Activated CD8-positive, alpha-beta memory T cell treated with anti-CD3 and anti-CD28 coated beads for 24 hours (primary cell): Measurements from ENCODE around the gene TMEM107.

ENCODE experiments used
- DNase-seq: peaks from one replicate; pipeline ENCODE4 v3.0.0-alpha.2; 2020

Gene TMEM107

DNA sequence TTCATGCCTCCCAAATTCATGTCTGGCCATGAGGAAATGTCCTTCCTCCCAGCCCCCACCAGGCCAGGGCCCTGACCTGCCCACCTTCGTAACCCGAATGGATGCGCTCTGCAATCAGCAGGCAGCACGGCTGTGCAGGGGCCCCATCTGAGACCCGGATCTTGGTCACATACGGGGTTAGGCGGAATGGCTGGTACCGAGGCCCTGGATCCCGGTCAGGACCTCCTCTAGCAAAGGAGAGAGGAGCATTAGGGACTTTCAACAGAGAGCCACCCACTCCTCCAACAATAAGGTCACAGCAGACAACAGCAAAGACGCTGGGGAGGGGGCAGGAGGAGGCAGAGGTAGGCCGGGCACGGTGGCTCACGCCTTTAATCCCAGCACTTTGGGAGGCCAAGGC is 27.6 kb downstream of the TMEM107 start:
- no peak for DNase-seq

DNA sequence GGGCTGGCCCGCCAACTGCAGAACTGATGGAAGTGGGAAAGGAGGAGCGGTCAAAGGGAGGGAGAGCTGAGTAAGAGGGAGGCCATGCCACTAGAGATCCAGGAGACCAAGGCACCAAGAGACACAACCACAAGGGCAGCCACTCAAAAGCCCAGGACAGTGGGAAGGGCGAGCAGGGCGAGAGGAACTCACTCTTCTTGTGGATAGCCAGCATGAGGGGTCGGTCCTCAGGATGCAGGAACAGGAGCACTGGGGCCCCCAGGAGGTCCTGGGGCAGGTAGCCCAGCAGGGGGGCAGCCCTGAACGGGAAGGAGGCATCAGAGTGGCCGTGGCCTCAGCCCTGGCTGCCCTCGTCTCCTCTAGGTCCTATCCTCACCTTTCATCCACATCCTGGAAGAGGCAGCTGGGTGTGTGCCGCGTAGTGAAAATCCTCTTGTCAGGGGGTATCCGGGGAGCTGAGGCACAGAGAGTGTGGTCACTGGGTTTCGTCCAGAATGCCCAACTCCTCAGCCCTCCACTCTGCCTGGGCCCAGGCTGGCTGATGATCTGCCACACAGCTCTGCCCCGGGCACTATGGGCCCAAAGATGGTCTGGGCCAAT is 28.3 kb downstream of the TMEM107 start:
- no peak for DNase-seq

DNA sequence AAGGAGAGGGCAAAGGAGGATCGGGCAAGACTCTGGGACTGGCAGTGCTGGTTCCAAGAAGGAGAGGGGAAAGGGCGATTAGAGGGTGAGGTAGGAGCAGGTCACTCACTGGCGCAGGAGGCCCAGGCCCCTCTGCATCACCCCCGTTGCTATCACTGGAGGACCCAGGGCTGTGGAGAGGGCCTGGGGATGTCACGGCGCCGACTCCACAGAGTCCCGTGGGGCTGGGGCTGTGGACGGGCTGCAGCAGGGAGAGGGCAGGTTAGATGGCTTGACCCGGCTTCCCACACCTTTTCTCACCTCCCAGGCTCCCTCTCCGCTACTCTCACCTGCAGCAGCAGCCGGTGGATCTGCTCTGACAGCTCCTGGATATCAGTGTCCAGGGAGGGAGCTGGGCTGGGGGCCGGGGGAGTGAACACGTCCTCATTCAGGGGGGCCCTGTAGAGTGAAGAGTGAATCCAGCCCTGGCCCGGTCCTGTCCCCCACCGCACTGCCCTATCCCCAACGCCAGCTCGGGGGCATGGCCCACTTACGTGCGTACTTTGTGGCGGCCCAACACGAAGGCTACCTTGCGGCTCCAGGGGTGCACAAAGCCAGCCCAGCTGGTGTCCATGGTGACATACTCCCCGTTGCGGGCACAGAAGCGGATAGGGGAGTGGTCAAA is 28.9 kb downstream of the TMEM107 start:
- DNase-seq = no peak

DNA sequence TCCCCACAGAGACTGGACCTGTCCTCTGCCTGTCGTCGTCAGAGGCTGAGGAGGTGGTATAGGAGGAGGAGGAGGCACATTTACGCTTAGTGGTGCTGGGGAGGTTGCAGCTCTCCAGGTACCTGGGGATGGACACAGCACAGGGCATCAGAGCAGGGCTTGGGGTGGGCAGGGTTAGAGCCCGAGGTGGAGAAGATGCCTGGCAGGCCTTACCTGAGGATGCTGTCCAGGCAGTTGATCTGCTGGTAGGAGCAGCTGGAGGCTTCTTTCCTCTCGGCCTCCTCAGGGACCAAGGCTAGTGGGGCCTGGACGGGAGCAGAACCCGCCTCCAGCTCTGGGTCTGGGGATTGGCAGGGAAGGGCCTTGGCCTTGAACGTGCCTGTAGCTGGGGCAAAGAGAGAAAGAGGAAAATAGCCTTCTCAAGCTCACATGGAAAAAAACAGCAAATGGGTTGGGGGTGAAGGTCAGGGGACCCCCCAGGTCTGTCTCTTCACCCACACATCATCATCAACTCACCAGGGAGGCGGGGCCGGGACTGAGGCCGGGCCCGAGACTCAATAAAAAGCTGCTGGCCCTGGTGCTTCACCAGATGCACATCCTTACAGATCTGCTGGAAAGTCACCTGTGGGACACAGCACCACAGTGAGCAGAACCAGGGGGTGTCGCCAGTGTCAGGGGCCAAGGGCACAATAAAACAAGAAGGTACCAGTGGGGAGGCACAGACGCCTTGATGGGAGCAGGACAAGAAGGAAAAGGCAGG is 29.6 kb downstream of the TMEM107 start:
- DNase-seq = no peak

DNA sequence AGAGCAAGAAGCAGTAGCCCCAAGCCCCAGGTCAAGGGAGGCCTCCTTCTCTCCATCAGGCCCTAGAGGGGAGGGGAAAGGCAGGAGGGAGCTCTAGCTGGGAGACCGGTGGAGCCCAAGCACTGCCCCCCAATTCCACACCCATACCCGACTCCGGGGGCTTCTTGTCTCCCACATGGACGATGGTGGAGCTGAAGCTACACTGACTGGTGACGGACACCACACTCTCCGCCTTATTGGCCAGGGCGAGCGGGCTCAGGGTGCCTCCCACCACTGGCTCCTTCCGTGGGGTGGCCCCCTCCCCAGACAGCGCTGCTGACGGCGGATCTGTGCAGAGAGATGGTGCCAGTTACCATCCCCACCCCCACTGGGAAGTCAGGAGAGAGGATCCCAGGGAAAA is 30.4 kb downstream of the TMEM107 start:
- no peak for DNase-seq

DNA sequence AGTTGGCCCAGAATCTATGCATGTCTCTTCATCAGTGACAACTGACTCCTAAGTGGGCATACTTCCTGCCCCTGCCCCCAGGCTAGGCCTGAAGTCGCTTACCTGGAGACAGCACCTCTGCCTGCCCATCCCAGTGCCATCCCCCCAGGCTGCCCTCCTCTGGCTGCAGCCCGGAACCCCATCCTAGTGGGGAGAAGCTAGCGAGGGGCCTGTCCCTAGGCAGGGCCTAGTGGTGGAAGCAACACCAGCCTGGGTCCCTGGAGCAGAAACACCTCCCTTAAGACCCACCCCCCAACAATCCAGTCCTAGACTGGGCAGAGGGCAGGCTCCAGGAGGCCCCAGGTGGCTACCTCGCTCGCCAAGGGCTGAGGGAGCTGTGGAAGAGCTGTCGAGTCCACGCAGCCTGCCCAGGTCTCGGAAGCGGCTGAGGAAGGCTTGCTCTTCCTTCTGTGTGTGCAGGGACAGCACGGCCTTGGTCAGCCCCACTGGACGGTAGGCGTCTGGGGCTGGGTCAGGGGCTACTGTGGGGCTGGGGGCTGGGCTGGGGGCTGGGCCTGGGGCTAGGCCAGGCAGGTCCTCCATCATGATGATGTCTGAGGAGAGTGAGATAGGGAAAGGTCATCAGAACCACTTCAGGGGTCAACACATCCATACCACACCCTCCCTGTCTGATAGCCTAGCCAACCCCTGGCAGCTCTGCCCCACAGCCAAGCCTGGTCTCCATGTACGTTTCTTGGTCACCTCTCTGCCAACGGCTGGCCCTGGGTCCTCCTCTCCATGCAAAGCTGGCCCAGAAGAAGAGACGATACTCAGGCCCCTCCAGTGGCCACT is 31.6 kb downstream of the TMEM107 start:
- DNase-seq = no peak

DNA sequence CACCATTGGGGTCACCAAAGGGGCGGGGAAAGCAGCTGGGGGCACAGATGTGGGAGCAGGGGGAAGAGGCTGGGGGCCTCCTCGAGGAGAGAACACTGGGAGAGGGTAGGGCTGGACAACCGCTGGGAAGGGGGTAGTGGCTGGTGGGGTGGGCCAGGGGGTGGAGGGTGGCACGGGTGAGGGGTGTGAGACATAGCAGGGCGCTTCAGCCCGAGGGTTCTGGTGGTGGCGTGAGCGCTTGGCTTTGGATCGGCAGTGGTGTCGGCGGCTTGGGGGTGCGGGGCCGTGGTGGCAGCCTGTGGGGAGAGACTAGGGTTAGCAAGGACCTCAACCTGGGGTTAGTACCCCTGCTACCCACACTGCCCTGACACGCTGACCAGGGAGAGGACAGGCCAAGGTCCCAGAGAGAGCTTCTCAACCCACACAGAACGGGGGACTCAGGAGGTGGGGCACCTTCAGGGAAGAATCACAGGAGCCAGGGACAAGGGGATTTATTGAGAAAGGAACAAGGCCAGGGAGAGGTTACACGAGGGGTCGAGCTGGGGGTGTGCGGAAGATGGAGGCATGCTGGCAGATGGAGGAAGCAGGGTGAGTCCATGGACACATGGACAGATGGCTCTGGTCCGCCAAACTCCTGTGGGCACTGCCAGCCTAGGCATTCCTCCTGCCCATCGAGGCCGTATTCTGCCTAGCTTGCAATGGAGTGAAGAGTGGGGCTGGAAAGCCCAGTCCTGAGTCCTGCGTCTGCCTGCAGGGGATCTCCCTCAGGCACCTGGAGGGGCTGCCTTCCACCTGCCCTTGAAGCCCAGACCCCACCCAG is 32.4 kb downstream of the TMEM107 start:
- no peak for DNase-seq

DNA sequence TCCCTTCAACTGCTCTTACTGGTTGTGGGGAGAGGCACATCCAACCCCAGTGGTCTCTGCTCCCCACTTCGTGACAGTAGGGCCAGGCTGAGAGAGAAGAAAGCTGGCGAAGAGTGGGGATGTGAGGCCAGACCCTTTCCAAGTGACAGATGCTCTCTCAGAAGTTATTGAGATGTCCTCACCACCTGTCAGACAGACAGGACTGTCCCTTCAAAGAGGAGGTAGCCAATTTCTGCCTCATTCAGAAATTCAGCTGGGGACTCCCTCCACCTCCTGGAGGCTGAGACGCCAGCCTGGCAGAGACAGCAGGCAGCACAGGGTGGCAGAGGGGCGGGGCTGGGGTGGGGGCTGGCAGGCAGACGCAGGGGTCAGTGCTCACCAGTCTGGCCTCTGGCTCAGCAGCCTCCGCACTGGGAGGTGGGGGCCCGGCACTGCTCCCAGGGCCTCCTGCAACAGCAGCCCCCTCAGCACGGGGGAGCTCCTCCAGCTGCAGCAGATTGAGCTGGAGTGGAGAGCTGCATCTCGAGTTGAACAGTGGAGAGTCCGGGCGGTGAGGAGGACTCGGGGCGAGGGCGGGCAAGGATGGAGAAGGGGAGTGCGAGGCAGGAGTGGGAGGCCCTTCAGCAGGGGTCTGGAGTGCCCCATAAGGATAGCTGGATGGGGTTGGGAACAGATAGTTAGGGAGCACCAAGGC is 33.1 kb downstream of the TMEM107 start:
- no peak for DNase-seq

DNA sequence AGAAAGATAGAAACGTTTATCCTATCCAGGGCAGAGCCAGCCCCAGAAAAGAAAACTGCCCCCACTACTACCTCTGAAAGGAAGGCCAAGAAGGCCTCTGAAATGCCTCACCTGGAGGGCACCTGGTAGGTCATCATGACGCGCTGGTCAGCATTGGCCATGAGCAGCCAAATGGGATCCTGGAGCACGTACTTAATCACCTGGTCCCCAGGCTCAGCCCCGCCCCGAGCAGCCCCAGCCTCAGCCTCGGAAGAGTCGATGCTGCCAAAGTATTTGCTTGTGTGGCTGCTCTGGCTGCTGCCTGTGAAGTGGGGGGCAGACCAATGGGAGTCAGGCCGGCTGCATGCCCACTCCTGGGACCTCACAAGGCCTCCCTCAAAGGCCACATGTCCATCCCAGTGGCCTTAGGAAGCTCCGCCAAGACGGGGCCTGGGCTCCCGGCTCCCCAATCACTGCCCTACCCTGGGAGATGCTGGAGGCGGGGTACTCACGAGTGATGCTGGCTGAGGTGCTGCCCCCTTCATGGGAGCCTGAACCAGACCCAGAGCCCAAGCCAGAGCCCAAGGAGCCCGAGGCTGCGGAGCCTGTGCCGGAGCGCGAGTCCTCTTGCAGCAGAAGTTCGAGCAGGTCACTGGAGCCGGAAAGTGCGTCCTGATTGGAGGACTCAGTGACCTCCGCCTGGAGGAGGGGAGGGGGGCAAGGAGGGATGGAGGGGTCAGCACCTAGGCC is 33.9 kb downstream of the TMEM107 start:
- DNase-seq = no peak

DNA sequence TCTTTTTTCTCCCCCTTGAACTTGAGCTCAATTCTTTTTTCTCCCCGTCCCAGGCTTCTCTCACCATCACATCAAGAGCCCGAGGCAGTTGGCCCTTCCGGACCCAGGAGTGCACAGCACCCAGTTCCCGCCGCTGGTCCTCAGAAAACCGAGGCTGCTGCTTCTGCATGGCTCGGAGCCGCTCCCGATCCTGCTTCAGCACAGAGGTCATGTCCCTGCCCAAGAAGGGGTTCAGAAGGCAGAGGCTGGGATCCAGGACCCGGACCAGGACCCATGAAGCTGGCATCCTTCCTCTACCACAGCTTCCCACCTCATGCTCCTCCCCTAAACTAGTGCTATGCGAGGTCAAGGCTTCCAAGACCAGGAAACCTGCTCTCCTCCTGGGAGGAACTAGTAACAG is 34.4 kb downstream of the TMEM107 start:
- DNase-seq = no peak

DNA sequence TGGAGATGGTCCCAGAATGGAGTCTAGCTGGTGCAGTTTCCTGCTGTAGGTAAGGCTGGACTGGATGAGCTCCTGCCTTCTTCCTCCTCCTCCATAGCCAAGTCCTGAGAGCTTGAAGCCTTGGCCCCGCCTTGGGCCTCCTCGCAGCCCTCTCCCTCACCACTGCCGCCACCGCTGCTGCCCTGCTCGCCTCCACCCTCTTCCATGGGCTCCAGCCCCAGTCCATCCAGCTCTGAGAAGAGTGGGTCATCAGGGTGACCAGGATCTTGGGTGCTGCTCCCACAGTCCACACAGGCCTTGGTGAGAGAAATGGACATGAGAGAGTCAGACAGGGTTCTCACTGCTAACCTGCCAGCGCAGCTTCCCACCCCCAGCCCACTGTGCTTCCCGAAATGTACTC is 35.1 kb downstream of the TMEM107 start:
- DNase-seq = no peak

DNA sequence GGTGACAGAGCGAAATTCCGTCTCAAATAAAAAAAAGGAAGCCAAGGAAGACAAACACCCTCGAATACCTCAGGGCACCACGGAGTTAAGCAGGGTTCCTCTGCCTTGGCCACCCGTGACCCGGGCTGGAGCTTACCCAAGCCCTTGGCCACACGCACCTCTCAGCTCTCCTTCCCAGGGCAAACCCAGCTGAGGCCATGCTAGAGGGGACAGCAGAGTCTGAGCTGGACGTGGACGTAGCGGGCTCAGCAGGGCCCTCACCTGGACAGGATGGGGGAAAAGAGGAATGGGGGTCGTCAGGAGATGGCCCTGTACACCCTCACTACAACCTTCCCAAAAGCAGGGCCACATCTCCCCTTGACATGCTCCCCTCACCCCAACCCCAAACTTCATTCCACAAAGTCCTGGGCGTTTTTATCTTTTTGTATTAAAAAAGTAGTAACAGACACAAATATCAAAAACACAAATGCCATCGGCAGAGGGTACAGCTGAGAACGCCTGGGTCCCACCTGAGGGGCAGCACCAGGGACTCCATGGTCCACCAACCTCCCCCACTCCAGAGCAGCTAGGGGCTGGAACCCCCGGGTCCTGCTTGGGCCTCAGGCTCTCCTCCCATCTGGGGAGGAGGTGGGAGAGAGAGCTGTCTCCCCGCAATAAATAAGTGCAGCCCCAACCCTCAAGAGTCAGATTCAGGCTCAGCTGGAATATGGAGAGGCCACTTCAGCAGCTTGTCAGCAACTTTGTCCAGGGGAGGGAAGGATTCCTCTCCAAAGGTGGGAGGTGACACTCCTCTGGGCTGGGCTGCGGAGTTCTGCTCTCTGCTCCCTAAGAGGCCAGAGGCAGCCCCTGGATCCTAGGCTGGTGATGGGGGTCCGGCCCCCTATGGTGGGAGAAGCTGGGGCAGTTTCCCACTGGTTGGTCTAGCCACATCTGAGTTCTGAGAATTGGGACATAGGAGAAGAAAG is 35.8 kb downstream of the TMEM107 start:
- DNase-seq = no peak

DNA sequence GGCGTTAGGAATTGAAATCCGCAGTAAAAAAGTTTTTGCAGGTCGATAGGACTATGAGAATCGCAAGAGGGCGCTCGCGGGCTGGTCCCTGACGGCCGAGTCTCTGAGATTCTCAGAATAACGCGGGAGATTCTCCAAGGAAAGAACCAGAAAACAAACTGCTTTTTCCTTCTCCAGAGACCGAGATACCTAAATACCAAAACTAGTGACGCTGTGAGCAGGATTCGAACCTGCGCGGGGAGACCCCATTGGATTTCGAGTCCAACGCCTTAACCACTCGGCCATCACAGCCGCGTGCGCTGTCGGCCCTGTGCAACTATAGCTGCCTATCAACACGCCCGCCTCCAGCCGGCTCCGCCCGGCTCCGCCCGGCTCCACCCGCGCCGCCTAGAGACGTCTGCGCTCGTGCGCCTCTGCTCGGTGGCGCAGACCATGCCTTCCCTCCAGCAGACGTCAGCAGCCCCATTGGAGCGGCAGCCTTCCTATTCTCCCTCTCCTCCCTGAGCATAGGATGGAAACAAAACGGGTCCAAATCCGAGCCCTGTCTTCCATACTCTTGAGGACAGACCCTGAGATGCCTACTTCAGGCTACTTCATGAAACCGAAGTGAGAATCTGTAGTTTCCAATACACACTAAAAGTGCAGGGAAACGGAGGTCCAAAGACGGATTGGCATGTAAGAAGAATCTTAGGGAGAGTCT is 37.4 kb downstream of the TMEM107 start:
- peak; percentile 100 for DNase-seq

DNA sequence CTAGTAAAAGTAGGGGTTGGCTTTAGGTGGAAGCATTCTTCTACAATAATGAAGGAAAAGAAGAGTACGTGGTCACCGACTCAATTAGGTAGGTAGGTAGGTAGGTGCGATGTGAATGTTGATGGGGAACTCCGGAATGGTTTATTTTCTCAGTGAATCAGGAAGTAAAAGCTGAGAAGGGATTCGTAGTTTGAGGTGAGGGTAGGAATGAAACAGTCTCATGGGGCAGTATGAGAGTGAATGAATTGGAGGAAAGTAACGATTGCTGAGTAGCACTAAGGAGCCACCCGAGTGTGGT is 37.9 kb downstream of the TMEM107 start:
- DNase-seq = no peak

DNA sequence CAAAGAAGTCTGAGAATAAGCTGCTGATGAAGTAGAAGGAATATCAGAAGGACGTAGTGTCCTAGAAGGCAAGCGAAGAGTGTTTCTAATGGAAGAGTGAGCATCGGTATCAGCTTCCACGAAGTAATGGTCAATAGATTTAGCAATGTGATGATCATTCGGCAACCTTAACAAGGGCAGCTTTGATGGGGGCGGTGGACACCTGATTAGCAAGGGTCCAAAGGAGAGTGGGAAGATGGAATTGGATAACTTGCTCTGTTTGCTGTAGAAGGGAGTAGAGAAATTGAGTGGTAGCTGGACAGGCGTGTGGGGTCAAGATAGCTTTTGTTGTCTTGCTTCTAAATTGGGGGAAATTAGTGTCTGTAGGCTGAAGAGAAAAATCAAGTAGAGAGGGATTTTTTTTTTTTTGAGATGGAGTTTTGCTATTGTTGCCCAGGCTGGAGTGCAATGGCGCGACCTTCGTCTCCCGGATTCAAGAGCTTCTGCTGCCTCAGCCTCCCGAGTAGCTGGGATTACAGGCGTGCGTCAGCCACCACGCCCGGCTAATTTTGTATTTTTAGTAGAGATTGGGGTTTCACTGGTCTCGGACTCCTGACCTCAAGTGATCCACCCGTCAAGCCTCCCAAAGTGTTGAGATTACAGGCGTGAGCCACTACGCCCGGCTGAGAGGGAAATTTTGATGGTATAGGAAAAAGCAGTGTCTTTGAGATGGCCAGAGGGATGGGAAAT is 38.4 kb downstream of the TMEM107 start:
- DNase-seq = no peak

DNA sequence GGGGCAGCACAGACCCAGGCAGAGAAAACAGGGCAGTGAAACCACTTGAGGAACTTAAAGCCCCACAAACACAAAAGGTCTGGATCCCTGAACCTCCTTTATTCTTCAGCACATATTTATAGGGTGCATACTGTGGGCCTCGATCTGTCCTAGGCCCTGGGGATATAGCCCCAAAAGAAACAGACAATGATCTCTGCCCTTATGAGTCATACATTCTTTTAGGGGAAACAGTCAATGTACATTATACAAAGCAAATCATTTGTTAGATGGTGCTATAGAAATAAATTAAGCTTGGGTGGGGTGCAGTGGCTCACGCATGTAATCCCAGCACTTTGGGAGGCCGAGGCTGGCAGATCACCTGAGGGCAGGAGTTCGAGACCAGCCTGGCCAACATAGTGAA is 42.2 kb downstream of the TMEM107 start:
- DNase-seq = no peak

DNA sequence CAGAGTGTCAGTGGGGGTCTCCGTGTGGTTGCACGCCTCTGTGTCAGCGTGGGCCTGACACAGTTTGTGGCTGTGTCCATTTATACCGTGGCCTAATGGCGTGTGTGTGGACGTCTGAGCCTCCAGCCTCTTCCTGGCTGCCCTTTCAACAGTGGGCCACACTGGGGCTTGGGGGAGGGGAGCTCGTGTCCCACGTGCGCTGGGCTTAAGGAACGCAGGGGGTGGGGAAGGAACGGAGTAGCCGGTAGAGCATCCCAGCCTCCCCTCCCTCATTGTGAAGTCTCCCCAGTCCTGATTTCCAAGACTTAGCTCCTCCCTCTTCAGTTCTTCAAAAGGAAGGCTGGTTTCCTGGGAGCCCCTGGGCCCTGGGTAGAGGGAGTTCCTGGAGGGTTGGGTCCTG is 42.8 kb downstream of the TMEM107 start:
- DNase-seq = no peak

DNA sequence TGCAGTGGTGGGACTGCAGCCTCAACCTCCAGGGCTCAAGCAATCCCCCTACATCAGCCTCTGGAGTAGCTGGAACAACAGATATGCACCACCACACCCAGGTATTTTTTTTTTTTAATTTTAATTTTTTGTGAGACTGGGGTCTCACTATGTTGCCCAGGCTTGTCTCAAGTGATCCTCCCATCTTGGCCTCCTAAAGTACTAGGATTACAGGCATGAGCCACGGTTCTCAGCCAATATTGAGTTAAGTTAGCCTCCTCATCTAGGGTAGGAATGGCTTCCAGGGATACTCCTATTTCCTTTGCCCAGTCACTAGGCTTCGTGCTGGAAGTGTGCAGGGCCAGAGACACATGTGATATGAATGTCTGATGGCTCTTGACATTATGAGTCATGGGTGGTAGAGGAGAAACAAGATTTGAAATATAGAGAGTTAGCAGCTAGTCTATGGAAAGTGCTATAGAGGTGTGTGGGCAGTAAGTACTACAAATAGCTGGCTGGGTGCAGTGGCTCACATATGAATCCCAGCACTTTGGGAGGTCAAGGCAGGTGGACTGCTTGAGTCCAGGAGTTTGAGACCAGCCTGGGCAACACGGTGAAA is 44.2 kb downstream of the TMEM107 start:
- no peak for DNase-seq
